BLaER1 (cell line): ENCODE results near the gene PCCA.
A peak's percentile ranks its signal among the peaks of the same experiment; 100 is the strongest.
"Not testable (repeated sequence)": the region's sequence is repeated elsewhere in the genome, so short reads cannot be mapped to it uniquely, and the experiment has no call there.

Source experiments
- H3K27ac ChIP-seq: shearing (Covaris generic); formaldehyde crosslinking; 2 replicates; pipeline ENCODE4 v1.8.1; 2022
- H3K27me3 ChIP-seq: shearing (Covaris generic); formaldehyde crosslinking; 2 replicates; pipeline ENCODE4 v1.8.1; 2022
- H3K36me3 ChIP-seq: shearing (Covaris generic); formaldehyde crosslinking; 2 replicates; pipeline ENCODE4 v1.8.1; 2022
- H3K4me1 ChIP-seq: shearing (Covaris generic); formaldehyde crosslinking; 2 replicates; pipeline ENCODE4 v1.8.1; 2022
- H3K4me2 ChIP-seq: shearing (Covaris generic); formaldehyde crosslinking; 2 replicates; pipeline ENCODE4 v1.8.1; 2022
- H3K4me3 ChIP-seq: shearing (Covaris generic); formaldehyde crosslinking; 2 replicates; pipeline ENCODE4 v1.8.1; 2022
- H3K9ac ChIP-seq: shearing (Covaris generic); formaldehyde crosslinking; 2 replicates; pipeline ENCODE4 v1.8.1; 2022
- H3K9me3 ChIP-seq: shearing (Covaris generic); formaldehyde crosslinking; 2 replicates; pipeline ENCODE4 v1.8.1; 2022
- H4K20me1 ChIP-seq: shearing (Covaris generic); formaldehyde crosslinking; 2 replicates; pipeline ENCODE4 v1.8.1; 2022
- Cebpa-rat ChIP-seq: shearing (Covaris generic); IDR thresholded peaks from 2 replicates; pipeline ENCODE4 v1.8.1; 2022

Gene PCCA

GRCh38 chr13:100069278-100069677, 19.6 kb upstream of the PCCA start:
- H3K4me1 ChIP-seq: no peaks in the 10 kb centered on the region
- no peaks in the 10 kb centered on the region for H4K20me1 ChIP-seq
- H3K36me3 ChIP-seq: no peaks in the 10 kb centered on the region
- H3K9ac ChIP-seq: no peak overlapping the region
- no peak overlapping the region for H3K27ac ChIP-seq
- no peak for TF ChIP-seq Cebpa-rat
- H3K9me3 ChIP-seq: no peaks in the 10 kb centered on the region
- H3K4me3 ChIP-seq: no peak overlapping the region
- no peak overlapping the region for H3K4me2 ChIP-seq
- H3K27me3 ChIP-seq: no peaks in the 10 kb centered on the region

DNA sequence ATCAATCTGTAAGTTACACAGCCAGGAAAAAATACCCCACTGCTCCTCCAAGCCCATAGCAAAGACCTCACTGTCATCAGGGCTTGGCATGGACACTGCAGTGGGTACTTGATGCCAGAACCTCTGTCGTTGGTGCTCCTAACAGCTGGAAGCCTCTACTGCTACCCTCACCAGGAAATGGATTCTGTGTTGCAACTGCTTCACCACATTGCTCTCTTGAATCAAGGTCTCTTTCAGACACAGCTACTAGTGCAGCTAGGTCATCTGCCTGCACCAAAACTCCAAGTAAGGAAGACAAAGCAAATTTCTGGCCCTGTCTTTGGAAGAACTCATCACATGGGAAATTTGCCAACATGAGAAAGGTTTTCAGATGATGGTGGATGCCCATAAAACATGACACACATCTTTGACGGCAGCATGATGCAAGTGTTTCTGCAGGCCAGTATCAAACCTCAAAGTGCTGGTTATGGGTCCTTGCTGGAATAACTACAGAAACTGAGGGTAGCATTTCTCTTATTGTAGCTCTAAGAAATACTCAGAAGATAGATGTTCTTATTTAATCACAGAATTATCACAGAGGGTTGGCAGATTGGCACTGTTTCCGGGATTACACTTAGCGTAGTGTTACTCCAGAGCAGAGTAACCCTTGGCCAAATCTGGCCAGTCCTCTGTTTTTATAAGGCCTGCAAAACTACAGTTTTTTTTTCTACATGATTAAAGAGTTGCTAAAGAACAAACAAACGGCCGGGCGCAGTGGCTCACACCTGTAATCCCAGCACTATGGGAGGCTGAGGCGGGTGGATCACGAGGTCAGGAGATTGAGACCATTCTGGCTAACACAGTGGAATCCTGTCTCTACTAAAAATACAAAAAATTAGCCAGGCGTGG, 12.9 kb upstream of the PCCA start:
- no peaks in the 10 kb centered on the region; the same call in 1 of the 2 replicates for H3K9me3 ChIP-seq
- TF ChIP-seq Cebpa-rat: no peak

GRCh38 chr13:100079003-100079402, 9.9 kb upstream of the PCCA start:
- H3K4me1 ChIP-seq, H3K4me3 ChIP-seq, H3K36me3 ChIP-seq, H3K27me3 ChIP-seq, H4K20me1 ChIP-seq, H3K9ac ChIP-seq, H3K4me2 ChIP-seq, H3K9me3 ChIP-seq, H3K27ac ChIP-seq: not testable (repeated sequence)

More for the DNA sequence above, 12.9 kb upstream of the PCCA start:
- no peaks in the 10 kb centered on the region for H3K27me3 ChIP-seq
- no peak overlapping the region for H3K4me2 ChIP-seq
- no peak overlapping the region for H3K27ac ChIP-seq
- H3K9ac ChIP-seq: no peak overlapping the region
- no peak overlapping the region for H3K4me3 ChIP-seq
- no peaks in the 10 kb centered on the region for H4K20me1 ChIP-seq
- no peaks in the 10 kb centered on the region for H3K4me1 ChIP-seq
- H3K36me3 ChIP-seq: no peaks in the 10 kb centered on the region

DNA sequence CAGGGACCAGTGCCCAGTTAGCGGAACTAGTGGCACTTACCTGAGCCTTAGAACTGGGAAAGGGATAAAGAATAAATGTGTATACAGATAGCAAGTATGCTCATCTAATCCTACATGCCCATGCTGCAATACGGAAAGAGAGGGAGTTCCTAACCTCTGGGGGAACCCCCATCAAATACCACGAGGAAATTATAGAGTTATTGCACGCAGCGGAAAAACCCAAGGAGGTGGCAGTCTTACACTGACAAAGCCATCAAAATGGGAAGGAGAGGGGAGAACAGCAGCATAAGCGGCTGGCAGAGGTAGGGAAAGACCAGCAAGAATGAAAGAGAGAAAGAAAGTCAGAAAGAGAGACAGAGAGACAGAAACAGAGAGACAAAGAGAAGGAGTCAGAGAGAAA, 5.5 kb upstream of the PCCA start:
- not testable (repeated sequence) for H3K27ac ChIP-seq, H4K20me1 ChIP-seq, H3K4me1 ChIP-seq, H3K27me3 ChIP-seq, H3K4me2 ChIP-seq, H3K9ac ChIP-seq, H3K4me3 ChIP-seq, H3K36me3 ChIP-seq, H3K9me3 ChIP-seq

GRCh38 chr13:100088273-100088643, 635 bp upstream of the PCCA start:
- Histone ChIP-seq H3K4me2 (peak overlapping the region; percentile 77), H3K27me3 (no peaks in the 10 kb centered on the region), H3K4me3 (peak overlapping the region; percentile 77), H3K4me1 (peaks cover 9% of the 10 kb centered on the region), H3K27ac (no peak overlapping the region), H4K20me1 (no peaks in the 10 kb centered on the region), H3K36me3 (no peaks in the 10 kb centered on the region), H3K9me3 (peaks cover 11% of the 10 kb centered on the region; the same call in 1 of the 2 replicates), H3K9ac (peak overlapping the region; percentile 75; the same call in 1 of the 2 replicates)
- no peak for TF ChIP-seq Cebpa-rat

DNA sequence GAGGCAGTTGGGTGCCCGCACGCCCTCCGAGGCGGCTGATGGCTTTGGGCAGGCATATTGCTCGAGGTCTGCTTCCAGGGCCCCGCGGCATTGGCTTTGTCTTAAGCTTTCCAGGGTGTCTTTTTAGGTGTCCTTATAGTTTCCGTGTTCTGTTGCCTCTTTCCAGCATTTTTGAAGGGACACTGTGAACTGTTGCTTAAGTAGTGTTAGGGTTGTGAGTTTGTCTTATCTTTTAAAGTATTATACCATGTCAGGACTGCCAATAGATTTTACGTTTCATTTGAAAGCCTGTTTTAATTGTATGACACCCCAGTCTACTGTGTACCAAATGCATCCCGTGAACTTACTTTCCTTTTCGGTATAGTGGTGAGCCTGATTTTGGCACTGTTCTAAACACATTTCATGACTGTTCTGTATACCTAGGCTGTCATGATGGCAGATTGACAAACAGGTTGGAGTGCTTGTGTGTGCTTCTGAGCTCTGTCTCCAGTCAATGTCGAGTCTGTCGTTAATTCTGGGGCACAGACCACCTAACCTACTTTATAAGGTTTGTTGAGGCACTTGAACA, 656 bp downstream of the PCCA start:
- Histone ChIP-seq H3K4me3 (peak overlapping the region; percentile 77), H3K9ac (peak overlapping the region; percentile 75), H3K36me3 (no peaks in the 10 kb centered on the region), H3K4me2 (peak overlapping the region; percentile 77), H3K9me3 (peaks cover 11% of the 10 kb centered on the region; the same call in 1 of the 2 replicates), H4K20me1 (no peaks in the 10 kb centered on the region), H3K27me3 (no peaks in the 10 kb centered on the region), H3K4me1 (peaks cover 9% of the 10 kb centered on the region), H3K27ac (peak overlapping the region; percentile 46; the same call in 1 of the 2 replicates)
- TF ChIP-seq Cebpa-rat: no peak

- no peak for TF ChIP-seq Cebpa-rat
- Histone ChIP-seq H3K9ac (no peak overlapping the region), H4K20me1 (no peaks in the 10 kb centered on the region), H3K27ac (no peak overlapping the region), H3K4me3 (no peak overlapping the region), H3K4me2 (peak overlapping the region; percentile 77; the same call in 1 of the 2 replicates), H3K4me1 (peaks cover 9% of the 10 kb centered on the region), H3K9me3 (peaks cover 11% of the 10 kb centered on the region; the same call in 1 of the 2 replicates), H3K36me3 (no peaks in the 10 kb centered on the region), H3K27me3 (no peaks in the 10 kb centered on the region)
Observed at GRCh38 chr13:100090861-100091260, 2.0 kb downstream of the PCCA start.

GRCh38 chr13:100091391-100091790, 2.5 kb downstream of the PCCA start:
- Histone ChIP-seq H3K36me3 (no peaks in the 10 kb centered on the region), H3K27ac (no peak overlapping the region), H4K20me1 (no peaks in the 10 kb centered on the region), H3K27me3 (no peaks in the 10 kb centered on the region), H3K4me3 (no peak overlapping the region), H3K9ac (no peak overlapping the region), H3K9me3 (peaks cover 11% of the 10 kb centered on the region; the same call in 1 of the 2 replicates), H3K4me1 (peaks cover 10% of the 10 kb centered on the region), H3K4me2 (no peak overlapping the region)
- no peak for TF ChIP-seq Cebpa-rat

DNA sequence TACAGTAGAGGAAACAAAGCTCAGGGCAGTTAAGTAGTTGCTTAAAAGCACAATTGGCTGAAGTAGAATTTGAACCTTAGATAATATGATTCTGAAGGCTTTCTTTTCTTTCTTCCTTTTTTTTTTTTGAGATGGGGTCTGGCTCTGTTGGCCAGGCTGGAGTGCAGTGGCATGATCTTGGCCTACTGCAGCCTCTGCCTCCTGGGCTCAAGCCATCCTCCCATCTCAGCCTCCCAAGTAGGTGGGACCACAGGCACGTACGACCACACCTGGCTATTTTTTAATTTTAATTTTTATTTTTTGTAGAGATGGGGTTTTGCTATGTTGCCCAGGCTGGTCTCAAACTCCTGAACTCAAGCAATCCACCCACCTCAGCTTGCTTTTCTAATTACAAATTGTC, 3.4 kb downstream of the PCCA start:
- not testable (repeated sequence) for H3K27me3 ChIP-seq, H3K27ac ChIP-seq, H3K9ac ChIP-seq, H3K4me3 ChIP-seq, H3K4me2 ChIP-seq, H3K36me3 ChIP-seq, H4K20me1 ChIP-seq
- peaks cover 12% of the 10 kb centered on the region for H3K4me1 ChIP-seq
- peaks cover 11% of the 10 kb centered on the region; the same call in 1 of the 2 replicates for H3K9me3 ChIP-seq

- H3K36me3 ChIP-seq: no peaks in the 10 kb centered on the region
- no peak overlapping the region for H3K27ac ChIP-seq
- TF ChIP-seq Cebpa-rat: no peak
- 0 out of 2 replicates have a peak, but pooled peaks cover 4% of the 10 kb centered on the region for H3K4me1 ChIP-seq
- H4K20me1 ChIP-seq: no peaks in the 10 kb centered on the region
- H3K9me3 ChIP-seq: no peaks in the 10 kb centered on the region
- no peaks in the 10 kb centered on the region for H3K27me3 ChIP-seq
- no peak overlapping the region for H3K9ac ChIP-seq
- no peak overlapping the region for H3K4me3 ChIP-seq
- no peak overlapping the region for H3K4me2 ChIP-seq
Observed at GRCh38 chr13:100095498-100095897, 6.6 kb downstream of the PCCA start.
